Esophagus (tissue), 2 donors: ENCODE data around the gene AUTS2. TPM values are rescaled to one million over a fixed set of nuclear protein-coding genes. Genes with fewer than 3 reads are reported as not detected.

ENCODE experiments used
- H3K27ac ChIP-seq, 2 donors: one replicate each; pipeline ENCODE4 v1.5.1; 2013; ENCODE audit warnings: low read depth in 2 of 2, mild to moderate bottlenecking in 2 of 2, inconsistent platforms in 1 of 2, low read length in 1 of 2, moderate library complexity in 1 of 2
- H3K27me3 ChIP-seq, 2 donors: one replicate each; pipeline ENCODE4 v1.6.1; 2013; ENCODE audit warnings: low read length in 2 of 2, control low read depth in 1 of 2, mild to moderate bottlenecking in 1 of 2; ENCODE audit not compliant: insufficient read depth in 2 of 2, control insufficient read depth in 1 of 2
- H3K36me3 ChIP-seq, 2 donors: one replicate each; pipeline ENCODE4 v1.6.1; 2013; ENCODE audit warnings: low read length in 1 of 2; ENCODE audit not compliant: control insufficient read depth in 2 of 2, insufficient read depth in 2 of 2
- H3K4me1 ChIP-seq, 2 donors: one replicate each; pipeline ENCODE4 v1.6.1; 2013; ENCODE audit warnings: low read length in 1 of 2; ENCODE audit not compliant: control insufficient read depth in 2 of 2, insufficient read depth in 2 of 2
- H3K4me3 ChIP-seq, 2 donors: one replicate each; pipeline ENCODE4 v1.5.1; 2013; ENCODE audit warnings: low read length in 2 of 2, mild to moderate bottlenecking in 2 of 2, low read depth in 1 of 2, moderate library complexity in 1 of 2
- H3K9me3 ChIP-seq, 2 donors: one replicate each; pipeline ENCODE4 v1.6.1; 2013; ENCODE audit warnings: mild to moderate bottlenecking in 2 of 2, low read depth in 1 of 2, low read length in 1 of 2, moderate library complexity in 1 of 2; ENCODE audit not compliant: control insufficient read depth in 2 of 2, insufficient read depth in 1 of 2
- WGBS, 2 donors: extraction: QIAGEN DNeasy Blood & Tissue Kit; methylation state at CpG; one replicate each; pipeline ENCODE4 v1.1.7; 2013; 5-methylcytosine and 5-hydroxymethylcytosine counted together
- polyA plus RNA-seq, 2 donors: library from polyadenylated mRNA; stranded (reverse); fragments of 200-250 nt; gene quantifications; one replicate each; pipeline ENCODE4 v1.2.3, GENCODE V29; 2013
- donor health status: healthy with polysubstance abuse.
- donor health status: Bipolar disorder and iron deficiency.

Gene AUTS2
- polyA plus RNA-seq, 2 donors: 8.3 to 15.6 TPM

GRCh38 chr7:70336536-70336935 lies 738.3 kb downstream of the AUTS2 start:
- no peak overlapping the region for H3K27ac ChIP-seq
- no peak overlapping the region for H3K4me3 ChIP-seq
- H3K4me1 ChIP-seq: no peaks in the 10 kb centered on the region
- no peaks in the 10 kb centered on the region for H3K27me3 ChIP-seq
- no peaks in the 10 kb centered on the region for H3K36me3 ChIP-seq
- 79 to 91% methylated on average over 3 of the region's 3 CpGs for WGBS, 2 donors
- H3K9me3 ChIP-seq: no peaks in the 10 kb centered on the region

- Histone ChIP-seq H3K27me3 (no peaks in the 10 kb centered on the region), H3K36me3 (no peaks in the 10 kb centered on the region), H3K27ac (no peak overlapping the region), H3K4me1 (no peaks in the 10 kb centered on the region), H3K9me3 (no peaks in the 10 kb centered on the region), H3K4me3 (no peak overlapping the region)
- 96 to 99% methylated on average over 1 of the region's 1 CpG for WGBS, 2 donors
Observed at GRCh38 chr7:70338015-70338414, 739.7 kb downstream of the AUTS2 start.

GRCh38 chr7:70340236-70340635 lies 742.0 kb downstream of the AUTS2 start:
- H3K36me3 ChIP-seq: no peaks in the 10 kb centered on the region
- H3K9me3 ChIP-seq: no peaks in the 10 kb centered on the region
- 94 to 95% methylated on average over 3 of the region's 3 CpGs for WGBS, 2 donors

GRCh38 chr7:70341446-70341845 lies 743.2 kb downstream of the AUTS2 start:
- no peaks in the 10 kb centered on the region for H3K27me3 ChIP-seq
- 95 to 97% methylated on average over 2 of the region's 2 CpGs for WGBS, 2 donors
- no peaks in the 10 kb centered on the region for H3K4me1 ChIP-seq
- no peaks in the 10 kb centered on the region for H3K36me3 ChIP-seq
- H3K9me3 ChIP-seq: no peaks in the 10 kb centered on the region
- H3K27ac ChIP-seq: no peak overlapping the region
- no peak overlapping the region for H3K4me3 ChIP-seq

More at GRCh38 chr7:70340236-70340635, 742.0 kb downstream of the AUTS2 start:
- Histone ChIP-seq H3K4me1 (no peaks in the 10 kb centered on the region), H3K27me3 (no peaks in the 10 kb centered on the region), H3K4me3 (no peak overlapping the region), H3K27ac (no peak overlapping the region)

DNA sequence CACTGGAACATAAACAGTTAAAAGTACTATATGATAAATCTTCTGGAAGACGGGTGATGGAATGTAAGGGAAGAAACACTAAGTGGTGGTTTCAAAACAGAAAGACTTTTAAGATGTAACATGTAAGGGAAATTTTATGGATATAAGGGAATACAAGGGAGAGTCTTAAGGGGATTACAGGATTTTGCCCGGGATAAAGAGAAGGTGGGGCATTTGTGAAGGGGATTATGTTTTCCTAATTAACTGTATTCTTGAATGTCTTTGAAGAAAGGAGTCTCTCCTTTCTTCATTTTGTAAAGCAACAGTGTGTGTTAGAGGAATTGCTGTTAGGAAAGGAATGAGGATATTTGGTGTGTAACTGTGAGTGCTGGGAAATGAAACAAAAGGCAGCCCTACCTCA lies 745.2 kb downstream of the AUTS2 start:
- Histone ChIP-seq H3K4me3 (no peak overlapping the region), H3K27ac (no peak overlapping the region), H3K36me3 (no peaks in the 10 kb centered on the region), H3K27me3 (no peaks in the 10 kb centered on the region), H3K4me1 (no peaks in the 10 kb centered on the region), H3K9me3 (no peaks in the 10 kb centered on the region)
- WGBS, 2 donors: 46% methylated on average over 2 of the region's 2 CpGs

DNA sequence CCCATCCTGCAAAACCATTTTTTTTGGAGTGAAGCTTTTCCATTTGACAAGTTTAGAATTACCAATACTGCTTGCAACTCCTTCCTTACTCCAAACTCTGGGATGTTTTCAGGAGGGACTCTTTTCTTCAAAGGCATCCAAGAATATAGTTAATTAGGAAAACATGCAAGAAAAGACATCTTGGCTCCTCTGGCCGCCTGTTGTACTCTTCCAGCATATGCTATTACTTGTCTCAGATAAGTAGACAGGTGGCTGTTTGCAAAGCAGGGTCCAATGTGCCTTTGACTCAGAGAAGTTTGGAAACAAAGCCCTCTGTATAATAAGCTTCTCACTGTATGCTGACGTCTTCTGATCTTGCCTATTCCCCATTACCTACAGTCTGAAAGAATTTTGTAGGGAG lies 746.5 kb downstream of the AUTS2 start:
- WGBS, 2 donors: 71 to 80% methylated on average over 2 of the region's 2 CpGs
- Histone ChIP-seq H3K4me1 (no peaks in the 10 kb centered on the region), H3K27ac (no peak overlapping the region), H3K4me3 (no peak overlapping the region), H3K9me3 (no peaks in the 10 kb centered on the region), H3K36me3 (no peaks in the 10 kb centered on the region), H3K27me3 (no peaks in the 10 kb centered on the region)

DNA sequence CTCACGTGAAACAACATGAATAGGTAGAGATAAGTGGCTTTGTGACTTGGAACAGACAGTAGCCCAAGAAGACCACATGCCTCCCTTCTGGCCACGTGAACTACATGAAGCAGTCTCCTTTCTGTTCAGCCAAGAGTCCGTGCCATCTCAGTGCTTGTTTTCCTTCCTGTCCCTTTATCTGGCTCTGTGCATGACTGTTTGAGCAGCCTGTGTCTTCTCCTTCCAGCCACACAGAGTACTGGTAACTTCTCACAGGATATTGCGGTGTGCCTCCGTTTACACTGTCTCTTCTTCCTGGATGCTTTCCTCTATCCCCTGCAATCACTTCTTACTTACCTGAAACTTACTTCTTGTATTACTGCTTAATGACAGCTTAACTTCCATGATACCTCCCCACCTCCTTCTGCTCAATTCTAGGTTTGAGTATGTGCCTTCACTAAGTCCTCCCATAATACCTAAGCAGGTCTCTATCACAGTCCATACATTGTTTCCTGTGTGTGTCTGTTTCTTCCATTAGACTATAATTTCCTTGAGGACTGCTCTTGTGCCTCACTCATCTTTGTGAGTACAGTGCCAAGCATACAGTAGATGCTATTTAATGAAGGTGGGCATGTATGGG lies 748.7 kb downstream of the AUTS2 start:
- Histone ChIP-seq H3K9me3 (no peaks in the 10 kb centered on the region), H3K27ac (no peak overlapping the region), H3K4me3 (no peak overlapping the region), H3K36me3 (no peaks in the 10 kb centered on the region), H3K4me1 (no peaks in the 10 kb centered on the region), H3K27me3 (no peaks in the 10 kb centered on the region)
- WGBS, 2 donors: 89 to 90% methylated on average over 5 of the region's 5 CpGs

DNA sequence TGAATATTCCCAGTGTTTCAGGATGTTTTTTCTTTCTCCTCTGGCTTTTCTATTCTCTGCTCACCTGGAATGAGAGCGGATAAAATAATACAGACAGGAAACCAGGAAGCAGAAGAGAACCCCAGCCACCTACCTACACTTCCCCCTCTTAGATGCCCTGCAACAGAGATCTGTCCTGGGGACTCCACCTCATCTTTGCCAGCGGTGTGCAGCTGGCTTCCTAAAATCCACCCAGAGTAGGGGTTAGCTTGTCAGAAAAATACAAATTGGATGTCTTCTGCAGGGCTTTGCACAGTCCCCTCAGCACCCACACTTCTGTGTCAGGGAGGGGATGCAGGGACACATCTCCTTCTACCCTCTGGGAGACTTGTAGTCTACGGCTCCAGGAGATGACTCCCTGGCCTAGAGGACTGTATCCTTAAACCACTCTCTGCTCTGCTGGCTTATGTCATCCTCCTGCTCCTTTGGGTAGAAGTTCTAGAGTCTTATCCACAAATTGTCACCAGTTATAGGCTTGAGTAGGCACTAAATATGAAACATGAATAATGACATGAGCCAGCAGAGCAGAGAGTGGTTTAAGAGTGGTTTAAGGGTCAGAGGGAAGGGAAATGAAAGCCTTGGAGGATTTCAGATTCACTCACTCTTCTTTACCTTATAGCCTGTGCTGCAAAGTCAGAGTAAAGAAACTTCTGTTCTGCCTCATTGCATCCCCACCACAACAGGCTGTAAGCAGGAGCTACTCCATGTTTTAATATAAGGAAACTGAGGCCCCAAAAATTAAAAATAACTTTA lies 749.4 kb downstream of the AUTS2 start:
- no peaks in the 10 kb centered on the region for H3K9me3 ChIP-seq
- no peaks in the 10 kb centered on the region for H3K36me3 ChIP-seq
- no peaks in the 10 kb centered on the region for H3K4me1 ChIP-seq
- no peak overlapping the region for H3K27ac ChIP-seq
- WGBS, 2 donors: 91 to 100% methylated on average over 3 of the region's 3 CpGs
- H3K27me3 ChIP-seq: no peaks in the 10 kb centered on the region
- H3K4me3 ChIP-seq: no peak overlapping the region

- Histone ChIP-seq H3K4me1 (no peaks in the 10 kb centered on the region), H3K4me3 (no peak overlapping the region), H3K9me3 (no peaks in the 10 kb centered on the region), H3K27ac (no peak overlapping the region), H3K27me3 (no peaks in the 10 kb centered on the region), H3K36me3 (no peaks in the 10 kb centered on the region)
- 72 to 74% methylated on average over 2 of the region's 2 CpGs for WGBS, 2 donors
Observed at GRCh38 chr7:70349031-70349430, 750.8 kb downstream of the AUTS2 start.

- H3K36me3 ChIP-seq: no peaks in the 10 kb centered on the region
- H3K27ac ChIP-seq: no peak overlapping the region
- H3K9me3 ChIP-seq: no peaks in the 10 kb centered on the region
- H3K4me1 ChIP-seq: no peaks in the 10 kb centered on the region
- H3K4me3 ChIP-seq: no peak overlapping the region
- 72 to 81% methylated on average over 1 of the region's 1 CpG for WGBS, 2 donors
- H3K27me3 ChIP-seq: no peaks in the 10 kb centered on the region
Observed at GRCh38 chr7:70349819-70350218, 751.5 kb downstream of the AUTS2 start.
